AG09319 (cell line): ENCODE measurements around the gene SOX13.

ENCODE experiments used
- DNase-seq: peaks from one replicate; pipeline ENCODE4 v3.0.0-alpha.2; 2010; ENCODE audit warnings: low read depth; ENCODE audit errors: extremely low read depth
- CTCF ChIP-seq: IDR thresholded peaks from 2 replicates; pipeline ENCODE4 v1.5.1; 2011; ENCODE audit warnings: low read depth, mild to moderate bottlenecking, inconsistent platforms, low read length, moderate library complexity

SOX13 gene

DNA sequence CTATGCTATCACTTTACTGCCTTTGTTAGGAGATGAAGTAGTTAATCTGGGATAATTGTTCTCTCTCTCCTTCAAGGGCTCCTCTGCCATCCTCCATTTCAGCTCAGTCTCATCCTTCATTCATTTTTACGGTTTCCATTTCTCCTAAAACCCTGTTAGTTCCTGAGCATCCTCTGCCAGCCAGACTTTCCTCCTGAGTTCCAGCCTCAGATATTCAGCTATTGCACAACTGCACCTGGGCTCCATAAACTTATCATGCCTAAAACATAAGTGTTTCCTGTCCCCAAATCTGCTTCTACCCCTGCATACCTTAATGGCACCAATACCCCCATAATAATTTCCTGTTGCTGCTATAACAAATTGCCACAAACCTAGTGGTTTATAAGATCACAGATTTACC, 39.6 kb upstream of the SOX13 start:
- no peak for DNase-seq
- no peak for TF ChIP-seq CTCF

- no peak for DNase-seq
- TF ChIP-seq CTCF = no peak
Observed at GRCh38 chr1:204036882-204037655, 35.8 kb upstream of the SOX13 start.

- no peak for TF ChIP-seq CTCF
- no peak for DNase-seq
Observed at GRCh38 chr1:204041232-204041767, 31.6 kb upstream of the SOX13 start.

GRCh38 chr1:204041803-204042505, 31.0 kb upstream of the SOX13 start:
- TF ChIP-seq CTCF = no peak
- no peak for DNase-seq

DNA sequence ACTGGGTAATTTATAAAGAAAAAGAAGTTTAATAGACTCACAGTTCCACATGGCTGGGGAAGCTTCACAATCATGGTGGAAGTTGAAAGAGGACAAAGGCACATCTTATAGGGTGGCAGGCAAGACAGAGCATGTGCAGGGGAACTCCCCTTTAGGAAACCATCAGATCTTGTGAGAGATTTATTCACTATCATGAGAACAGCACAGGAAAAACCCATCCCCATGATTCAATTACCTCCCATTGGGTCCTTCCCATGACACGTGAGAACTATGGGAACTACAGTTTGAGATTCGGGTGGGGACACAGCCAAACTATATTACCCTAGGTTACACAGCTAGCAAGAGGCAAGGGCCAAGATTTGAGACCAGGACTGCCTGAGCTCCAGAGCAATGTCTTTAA, 30.4 kb upstream of the SOX13 start:
- no peak for TF ChIP-seq CTCF
- no peak for DNase-seq

DNA sequence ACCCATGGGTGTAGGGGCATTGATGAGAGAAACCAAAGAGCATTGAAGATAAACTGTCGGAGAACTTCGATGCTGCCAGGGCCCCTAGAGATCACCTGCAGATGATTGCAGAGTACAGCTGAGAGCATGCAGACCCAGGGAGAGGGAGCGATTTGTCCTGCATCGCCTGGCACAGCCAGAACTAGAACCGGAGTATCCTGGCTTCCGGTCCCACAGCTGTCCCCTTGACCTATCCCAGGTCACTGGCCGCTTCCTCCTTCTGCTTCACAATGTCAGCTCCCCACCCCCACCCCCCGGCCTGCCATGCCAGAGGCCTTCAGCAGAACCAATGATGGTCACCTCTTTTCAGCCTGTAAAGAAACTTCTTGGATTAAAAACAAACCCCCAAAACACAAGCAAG, 29.2 kb upstream of the SOX13 start:
- DNase-seq = no peak
- TF ChIP-seq CTCF = no peak

DNA sequence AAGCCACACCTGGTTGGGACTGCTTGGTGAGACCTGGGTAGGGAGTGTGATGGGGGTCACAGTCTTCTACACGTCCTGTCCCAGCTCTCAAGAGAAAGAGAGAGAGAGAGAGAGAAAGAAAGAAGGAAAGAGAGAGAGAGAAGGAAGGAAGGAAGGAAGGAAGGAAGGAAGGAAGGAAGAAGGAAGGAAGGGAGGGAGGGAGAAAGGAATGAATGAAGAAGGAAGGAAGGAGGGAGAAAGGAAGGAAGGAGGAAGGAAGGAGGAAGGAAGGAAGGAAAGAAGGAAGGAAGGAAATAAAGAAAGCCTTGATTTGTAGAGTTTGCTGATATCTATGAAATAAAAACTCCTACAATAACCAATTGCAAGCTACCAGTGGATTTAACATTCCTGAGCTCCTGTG, 28.5 kb upstream of the SOX13 start:
- TF ChIP-seq CTCF = no peak
- no peak for DNase-seq
